ENCODE measurements around the gene HOXD1. TPM values are rescaled to one million over a fixed set of nuclear protein-coding genes. Genes with fewer than 3 reads are reported as not detected.

HOXD1 gene
- total RNA-seq, 4 donors from 2014 or later: 0.85 to 0.89 TPM; not detected in 2

DNA sequence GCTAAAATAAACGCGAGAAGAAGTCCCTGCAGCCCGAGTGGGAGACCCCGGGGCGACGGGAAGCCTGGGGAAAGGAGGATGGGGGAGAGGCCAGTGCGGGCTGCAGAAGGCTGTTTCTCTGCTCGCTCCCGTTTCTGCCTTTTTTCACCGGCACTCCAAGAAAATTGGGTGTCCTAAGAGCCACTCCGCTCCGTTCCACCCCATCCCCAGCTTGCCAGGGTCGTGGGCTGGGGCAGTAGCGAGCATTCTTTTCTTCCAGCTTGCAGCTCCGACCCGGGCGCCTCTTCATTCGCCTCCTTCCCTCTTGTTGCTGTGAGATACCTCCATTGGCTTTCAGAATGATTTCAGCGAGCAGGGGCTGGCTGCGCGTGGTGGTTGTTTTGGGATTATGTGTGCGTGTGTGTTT, 30.3 kb upstream of the HOXD1 start:
- WGBS: 16% methylated on average over 22 of the region's 22 CpGs
- H3K4me3 ChIP-seq: peak overlapping the region; percentile 45
- DNase-seq (ENCODE audit: low spot score in 2 of 2): no peak
- H3K9me3 ChIP-seq: no peaks in the 10 kb centered on the region
- no peak overlapping the region for H3K27ac ChIP-seq
- H3K36me3 ChIP-seq: peaks cover 2% of the 10 kb centered on the region
- TF ChIP-seq EP300 (IDR thresholded peaks at IDR 0.05) (no peak), POLR2A (IDR thresholded peaks at IDR 0.05) (no peak), POLR2AphosphoS5 (IDR thresholded peaks at IDR 0.05) (no peak)
- TF ChIP-seq, protein P1, sequence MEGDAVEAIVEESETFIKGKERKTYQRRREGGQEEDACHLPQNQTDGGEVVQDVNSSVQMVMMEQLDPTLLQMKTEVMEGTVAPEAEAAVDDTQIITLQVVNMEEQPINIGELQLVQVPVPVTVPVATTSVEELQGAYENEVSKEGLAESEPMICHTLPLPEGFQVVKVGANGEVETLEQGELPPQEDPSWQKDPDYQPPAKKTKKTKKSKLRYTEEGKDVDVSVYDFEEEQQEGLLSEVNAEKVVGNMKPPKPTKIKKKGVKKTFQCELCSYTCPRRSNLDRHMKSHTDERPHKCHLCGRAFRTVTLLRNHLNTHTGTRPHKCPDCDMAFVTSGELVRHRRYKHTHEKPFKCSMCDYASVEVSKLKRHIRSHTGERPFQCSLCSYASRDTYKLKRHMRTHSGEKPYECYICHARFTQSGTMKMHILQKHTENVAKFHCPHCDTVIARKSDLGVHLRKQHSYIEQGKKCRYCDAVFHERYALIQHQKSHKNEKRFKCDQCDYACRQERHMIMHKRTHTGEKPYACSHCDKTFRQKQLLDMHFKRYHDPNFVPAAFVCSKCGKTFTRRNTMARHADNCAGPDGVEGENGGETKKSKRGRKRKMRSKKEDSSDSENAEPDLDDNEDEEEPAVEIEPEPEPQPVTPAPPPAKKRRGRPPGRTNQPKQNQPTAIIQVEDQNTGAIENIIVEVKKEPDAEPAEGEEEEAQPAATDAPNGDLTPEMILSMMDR (IDR thresholded peaks at IDR 0.05): no peak
- H3K27me3 ChIP-seq: peaks cover 99% of the 10 kb centered on the region
- peaks cover 53% of the 10 kb centered on the region for H3K4me1 ChIP-seq

DNA sequence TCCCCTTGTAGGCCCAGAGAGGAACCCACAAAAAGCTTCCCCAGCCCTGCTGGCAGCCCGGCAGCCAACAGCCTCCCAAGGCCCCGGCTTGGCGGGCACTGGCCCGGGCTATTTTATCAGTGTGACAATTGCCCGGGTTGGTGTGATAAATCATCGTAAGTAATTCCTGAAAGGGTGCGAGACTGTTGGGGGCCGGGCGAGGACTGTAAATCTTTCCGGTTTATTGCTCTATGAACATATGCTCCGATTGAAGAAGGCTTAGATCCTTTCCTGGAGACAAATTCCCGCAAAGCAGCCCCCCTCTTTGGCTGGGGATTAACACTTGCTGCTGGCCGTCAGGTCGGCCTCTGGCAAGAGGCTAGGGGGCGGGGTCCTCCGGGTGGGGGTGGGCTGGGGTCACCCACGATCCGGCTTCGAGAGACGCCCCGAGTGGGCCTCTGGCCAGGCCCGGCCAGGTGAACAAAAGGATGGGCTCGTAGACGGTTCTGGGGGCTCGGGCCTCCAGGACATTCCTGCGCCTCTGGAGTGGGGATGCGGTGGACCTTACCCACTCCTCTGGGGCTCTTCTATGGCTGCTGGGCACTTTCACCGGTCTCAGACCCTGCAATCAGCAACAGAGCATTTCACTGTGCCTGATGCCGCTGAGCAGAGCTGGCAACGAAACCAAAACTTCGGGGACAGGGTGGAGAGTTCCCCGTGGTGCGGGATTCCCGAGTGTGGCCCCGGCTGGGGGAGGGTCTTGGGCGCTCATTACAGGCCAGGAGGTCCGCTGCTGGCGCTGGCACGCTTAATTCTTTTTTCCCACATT, 29.4 kb upstream of the HOXD1 start:
- Histone ChIP-seq H3K4me1 (peaks cover 53% of the 10 kb centered on the region), H3K4me3 (peak overlapping the region; percentile 26), H3K27ac (no peak overlapping the region), H3K9me3 (no peaks in the 10 kb centered on the region), H3K36me3 (no peaks in the 10 kb centered on the region), H3K27me3 (peaks cover 99% of the 10 kb centered on the region)
- no peak for DNase-seq (ENCODE audit: low spot score in 2 of 2)
- TF ChIP-seq POLR2AphosphoS5 (IDR thresholded peaks at IDR 0.05) (no peak), POLR2A (IDR thresholded peaks at IDR 0.05) (no peak), EP300 (IDR thresholded peaks at IDR 0.05) (no peak)
- TF ChIP-seq, protein P1 (IDR thresholded peaks at IDR 0.05): no peak
- WGBS: 45% methylated on average over 14 of the region's 39 CpGs

DNA sequence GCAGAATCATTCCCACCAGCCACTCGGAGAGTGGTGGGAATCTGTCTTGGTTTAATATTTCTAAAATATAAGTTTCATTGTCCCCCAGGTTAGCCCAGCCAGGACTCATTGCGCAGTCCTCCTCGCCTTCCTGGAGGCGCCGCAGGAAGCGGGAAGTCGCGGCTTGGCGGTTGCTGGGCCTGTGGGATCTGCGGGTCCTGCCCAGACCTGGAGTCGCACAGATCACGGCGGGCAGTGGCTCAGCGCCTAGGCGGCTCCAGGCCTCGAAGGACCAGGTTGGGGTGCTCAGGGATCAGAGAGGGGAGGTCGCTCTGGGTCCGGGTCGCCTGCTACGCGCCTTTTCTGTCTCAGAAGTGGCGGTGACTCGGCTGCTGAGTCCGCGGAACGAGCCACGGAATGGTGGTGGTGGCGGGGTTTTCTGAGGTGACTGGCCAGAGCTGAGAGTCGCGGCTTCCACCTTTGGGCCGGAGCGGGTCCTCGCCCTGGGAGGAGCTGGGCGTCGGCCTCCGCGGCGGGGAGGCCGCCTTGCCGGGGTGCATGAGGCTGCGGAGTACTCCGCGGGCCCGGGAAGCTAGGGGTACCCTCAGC, 28.7 kb upstream of the HOXD1 start:
- DNase-seq (ENCODE audit: low spot score in 2 of 2): peak in 1 of 2 donors; percentile 53
- TF ChIP-seq POLR2A (IDR thresholded peaks at IDR 0.05) (no peak), POLR2AphosphoS5 (IDR thresholded peaks at IDR 0.05) (no peak), EP300 (IDR thresholded peaks at IDR 0.05) (no peak)
- TF ChIP-seq, protein P1 (IDR thresholded peaks at IDR 0.05): no peak
- WGBS: 48% methylated on average over 21 of the region's 44 CpGs
- H3K36me3 ChIP-seq: no peaks in the 10 kb centered on the region
- peaks cover 55% of the 10 kb centered on the region for H3K4me1 ChIP-seq
- peaks cover 99% of the 10 kb centered on the region for H3K27me3 ChIP-seq
- H3K4me3 ChIP-seq: peak overlapping the region; percentile 26
- H3K9me3 ChIP-seq: no peaks in the 10 kb centered on the region
- H3K27ac ChIP-seq: no peak overlapping the region

DNA sequence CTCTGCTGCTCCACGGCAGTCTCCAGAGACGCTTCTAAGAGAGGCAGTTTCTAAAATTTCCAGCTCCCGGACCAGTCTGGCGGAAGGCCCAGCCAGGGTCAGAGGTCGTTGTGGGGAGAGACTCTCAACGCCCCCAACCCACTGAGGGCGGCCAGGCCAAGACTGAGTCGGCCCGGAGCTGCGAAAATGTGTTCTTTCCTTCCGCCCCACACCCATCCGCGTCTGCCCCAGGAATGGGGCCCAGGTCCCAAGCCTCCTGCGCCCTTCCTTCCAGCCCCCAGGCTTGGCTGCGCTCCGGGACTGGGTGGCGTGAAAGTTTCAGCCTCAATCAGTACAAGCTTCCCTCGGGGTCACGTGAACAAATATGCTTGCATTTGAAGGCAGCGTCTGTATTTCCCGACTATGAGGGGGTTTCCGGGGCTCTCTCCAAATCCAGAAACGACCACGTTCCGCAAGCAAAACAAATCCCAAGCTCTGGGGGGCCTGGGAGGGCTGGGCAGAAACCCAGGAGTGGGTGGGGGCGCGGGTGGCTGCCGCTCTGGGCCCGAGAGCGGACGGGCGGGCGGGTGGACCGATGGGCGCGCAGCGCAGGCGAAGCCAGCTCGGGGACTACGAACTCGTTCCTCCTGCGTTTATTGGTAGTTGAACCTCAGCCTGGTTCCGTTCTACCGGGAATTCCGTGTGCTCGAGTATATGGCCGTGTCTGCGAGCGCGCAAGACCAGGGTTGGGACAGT, 28.1 kb upstream of the HOXD1 start:
- peaks cover 58% of the 10 kb centered on the region for H3K4me1 ChIP-seq
- H3K9me3 ChIP-seq: no peaks in the 10 kb centered on the region
- WGBS: 39% methylated on average over 32 of the region's 50 CpGs
- H3K4me3 ChIP-seq: peak overlapping the region; percentile 26
- H3K27me3 ChIP-seq: peaks cover 99% of the 10 kb centered on the region
- H3K36me3 ChIP-seq: no peaks in the 10 kb centered on the region
- DNase-seq (ENCODE audit: low spot score in 2 of 2): no peak
- H3K27ac ChIP-seq: no peak overlapping the region
- TF ChIP-seq POLR2A (IDR thresholded peaks at IDR 0.05): no peak
- TF ChIP-seq, protein P1 (IDR thresholded peaks at IDR 0.05): no peak
- TF ChIP-seq EP300 (IDR thresholded peaks at IDR 0.05): no peak
- no peak for TF ChIP-seq POLR2AphosphoS5 (IDR thresholded peaks at IDR 0.05)

Data from suprapubic skin (tissue), 4 donors.